NT2/D1 (cell line): ENCODE data around the gene MYD88.

Experiments used
- YY1 ChIP-seq: IDR thresholded peaks from 2 replicates; pipeline ENCODE4 v1.6.1; 2011; ENCODE audit not compliant: insufficient read length, insufficient read depth
- ZNF274 ChIP-seq: IDR thresholded peaks from 2 replicates; pipeline ENCODE4 v1.6.1; 2011; ENCODE audit warnings: mild to moderate bottlenecking, low read depth, low read length

DNA sequence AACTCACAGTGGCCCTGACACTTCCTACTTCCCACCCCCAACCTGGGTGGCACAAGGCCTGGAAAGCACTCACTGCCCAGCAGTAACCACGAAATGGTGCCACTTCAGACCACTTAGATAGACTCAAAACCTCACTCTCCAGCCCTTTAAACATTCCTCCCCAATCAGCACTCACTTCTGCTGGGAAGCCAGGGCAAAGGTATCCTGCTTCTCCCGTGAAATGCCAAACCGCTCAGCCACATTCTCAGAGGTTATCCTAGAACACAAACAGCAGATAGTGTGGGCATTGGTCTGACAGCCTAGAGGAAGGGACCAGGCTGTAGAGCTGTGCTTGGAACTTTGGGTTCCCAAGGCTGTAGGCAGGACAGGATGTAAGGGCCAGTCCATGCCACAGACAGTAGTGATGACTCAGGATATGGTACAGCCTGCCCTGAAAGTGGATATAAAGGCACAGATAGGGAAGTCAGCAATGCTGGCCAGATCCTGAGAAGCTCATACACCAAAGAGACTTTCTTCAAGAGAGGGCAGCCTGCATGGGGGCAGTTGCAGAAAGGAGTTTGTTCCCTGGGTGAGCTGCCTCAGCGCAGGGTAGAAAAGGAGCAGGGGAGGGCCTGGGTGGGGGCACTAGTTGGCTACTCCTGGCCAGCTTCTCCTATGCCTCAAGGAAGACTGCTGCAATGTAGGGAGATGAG is 10.7 kb upstream of the MYD88 start:
- TF ChIP-seq YY1 (no peak), ZNF274 (no peak)
